Measurements from ENCODE around the gene PPARD.

- TF ChIP-seq CTCF (conservative IDR thresholded peaks at IDR 0.05; ENCODE audit: low read depth, low read length) (no peak), EZH2 (IDR thresholded peaks at IDR 0.05; ENCODE audit: borderline replicate concordance, low read depth, low read length, poor library complexity, severe bottlenecking) (no peak)
These were observed 12.2 kb downstream of the PPARD start for GRCh38 chr6:35354361-35355135.

Measured in A673 (cell line).